Kidney glomerular epithelial cell (primary cell): ENCODE results near the gene ZNF564.
"Not testable (repeated sequence)": the region's sequence is repeated elsewhere in the genome, so short reads cannot be mapped to it uniquely, and the experiment has no call there.

Source experiments
- DNase-seq: peaks from one replicate; lab custom pipeline; 2025; lab: John Stamatoyannopoulos, UW

ZNF564 gene

GRCh38 chr19:12497032-12497431 is 54.2 kb downstream of the ZNF564 start:
- DNase-seq, result no peak

GRCh38 chr19:12496480-12496879 is 54.8 kb downstream of the ZNF564 start:
- DNase-seq, result no peak

GRCh38 chr19:12495002-12495802 is 56.1 kb downstream of the ZNF564 start:
- peak; percentile 75 for DNase-seq

GRCh38 chr19:12494260-12494860 is 56.9 kb downstream of the ZNF564 start:
- DNase-seq, result no peak

GRCh38 chr19:12486265-12486783 is 65.0 kb downstream of the ZNF564 start:
- not testable (repeated sequence) for DNase-seq

GRCh38 chr19:12485571-12485970 is 65.7 kb downstream of the ZNF564 start:
- DNase-seq, result no peak

- DNase-seq, result no peak
These were observed 66.2 kb downstream of the ZNF564 start for GRCh38 chr19:12485052-12485416.

- DNase-seq, result peak; percentile 72
These were observed 66.8 kb downstream of the ZNF564 start, which contains the start of gene ZNF709 for GRCh38 chr19:12484371-12485051. Gene ZNF709 (minus strand): TSS chr19:12484816. CDS start chr19:12484657, 159 bp downstream.

GRCh38 chr19:12484011-12484370 is 67.3 kb downstream of the ZNF564 start:
- DNase-seq, result peak; percentile 52

GRCh38 chr19:12482509-12482886 is 68.8 kb downstream of the ZNF564 start:
- no peak for DNase-seq

- DNase-seq, result no peak
These were observed 69.3 kb downstream of the ZNF564 start for GRCh38 chr19:12481781-12482508.

- DNase-seq, result no peak
These were observed 72.9 kb downstream of the ZNF564 start for GRCh38 chr19:12478234-12478941.
